DOHH2 (cell line): Measurements from ENCODE around the gene GP5.

ENCODE experiments used
- EZH2phosphoT487 ChIP-seq: fragments of 200-600 bp; sonication (generic); IDR thresholded peaks from 2 replicates; pipeline ENCODE4 v1.6.1; 2017; ENCODE audit warnings: borderline replicate concordance, mild to moderate bottlenecking, antibody characterized with exemption, low read length, moderate library complexity, mixed read lengths
- TF ChIP-seq, protein P1 (sequence below): fragments of 200-600 bp; sonication (generic); IDR thresholded peaks from one replicate; pipeline ENCODE4 v1.5.1; 2014; ENCODE audit warnings: antibody characterized with exemption, mild to moderate bottlenecking, low read depth, low read length; ENCODE audit not compliant: poor library complexity, severe bottlenecking

DNA sequence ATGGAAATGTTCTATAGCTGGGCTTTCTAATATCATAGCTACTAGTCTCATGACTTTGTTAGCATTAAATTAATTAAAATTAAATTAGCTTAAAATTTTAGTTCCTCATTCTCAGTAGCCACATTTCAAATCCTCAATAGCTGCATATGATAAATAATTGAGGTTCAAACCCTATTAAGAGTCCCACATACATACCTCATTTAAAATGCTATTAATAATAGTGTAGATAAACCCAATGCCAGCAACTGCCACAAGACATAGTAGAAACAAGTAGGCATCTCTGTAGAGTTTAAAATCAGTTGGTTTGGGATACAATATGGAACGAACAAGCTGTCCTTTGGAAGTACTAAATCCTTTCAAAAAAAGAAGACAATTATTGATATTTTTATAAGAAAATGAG, 48.6 kb upstream of the GP5 start:
- TF ChIP-seq, protein P1, sequence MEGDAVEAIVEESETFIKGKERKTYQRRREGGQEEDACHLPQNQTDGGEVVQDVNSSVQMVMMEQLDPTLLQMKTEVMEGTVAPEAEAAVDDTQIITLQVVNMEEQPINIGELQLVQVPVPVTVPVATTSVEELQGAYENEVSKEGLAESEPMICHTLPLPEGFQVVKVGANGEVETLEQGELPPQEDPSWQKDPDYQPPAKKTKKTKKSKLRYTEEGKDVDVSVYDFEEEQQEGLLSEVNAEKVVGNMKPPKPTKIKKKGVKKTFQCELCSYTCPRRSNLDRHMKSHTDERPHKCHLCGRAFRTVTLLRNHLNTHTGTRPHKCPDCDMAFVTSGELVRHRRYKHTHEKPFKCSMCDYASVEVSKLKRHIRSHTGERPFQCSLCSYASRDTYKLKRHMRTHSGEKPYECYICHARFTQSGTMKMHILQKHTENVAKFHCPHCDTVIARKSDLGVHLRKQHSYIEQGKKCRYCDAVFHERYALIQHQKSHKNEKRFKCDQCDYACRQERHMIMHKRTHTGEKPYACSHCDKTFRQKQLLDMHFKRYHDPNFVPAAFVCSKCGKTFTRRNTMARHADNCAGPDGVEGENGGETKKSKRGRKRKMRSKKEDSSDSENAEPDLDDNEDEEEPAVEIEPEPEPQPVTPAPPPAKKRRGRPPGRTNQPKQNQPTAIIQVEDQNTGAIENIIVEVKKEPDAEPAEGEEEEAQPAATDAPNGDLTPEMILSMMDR = no peak
- TF ChIP-seq EZH2phosphoT487 = no peak
